Mucosa of stomach (tissue), 1 donor: ENCODE data around the gene CLCN1.
"Not testable (repeated sequence)": the region's sequence is repeated elsewhere in the genome, so short reads cannot be mapped to it uniquely, and the experiment has no call there.

Source experiments
- H3K27me3 ChIP-seq: one replicate; pipeline ENCODE4 v1.7.0; 2013; ENCODE audit warnings: mild to moderate bottlenecking, low read length; ENCODE audit not compliant: control insufficient read depth, insufficient read depth
- H3K36me3 ChIP-seq: one replicate; pipeline ENCODE4 v1.7.0; 2013; ENCODE audit warnings: low read length; ENCODE audit not compliant: control insufficient read depth, insufficient read depth
- H3K4me1 ChIP-seq: one replicate; pipeline ENCODE4 v1.7.0; 2013; ENCODE audit warnings: mild to moderate bottlenecking, low read length; ENCODE audit not compliant: control insufficient read depth, insufficient read depth
- H3K4me3 ChIP-seq: one replicate; pipeline ENCODE4 v1.7.0; 2013; ENCODE audit warnings: low read length
- H3K9ac ChIP-seq: one replicate; pipeline ENCODE4 v1.7.0; 2013; ENCODE audit warnings: mild to moderate bottlenecking, low read length, moderate library complexity
- H3K9me3 ChIP-seq: one replicate; pipeline ENCODE4 v1.7.0; 2013; ENCODE audit warnings: mild to moderate bottlenecking, low read length, moderate library complexity; ENCODE audit not compliant: control insufficient read depth
- donor health status: Pancreatic carcinoma.

The CLCN1 gene

DNA sequence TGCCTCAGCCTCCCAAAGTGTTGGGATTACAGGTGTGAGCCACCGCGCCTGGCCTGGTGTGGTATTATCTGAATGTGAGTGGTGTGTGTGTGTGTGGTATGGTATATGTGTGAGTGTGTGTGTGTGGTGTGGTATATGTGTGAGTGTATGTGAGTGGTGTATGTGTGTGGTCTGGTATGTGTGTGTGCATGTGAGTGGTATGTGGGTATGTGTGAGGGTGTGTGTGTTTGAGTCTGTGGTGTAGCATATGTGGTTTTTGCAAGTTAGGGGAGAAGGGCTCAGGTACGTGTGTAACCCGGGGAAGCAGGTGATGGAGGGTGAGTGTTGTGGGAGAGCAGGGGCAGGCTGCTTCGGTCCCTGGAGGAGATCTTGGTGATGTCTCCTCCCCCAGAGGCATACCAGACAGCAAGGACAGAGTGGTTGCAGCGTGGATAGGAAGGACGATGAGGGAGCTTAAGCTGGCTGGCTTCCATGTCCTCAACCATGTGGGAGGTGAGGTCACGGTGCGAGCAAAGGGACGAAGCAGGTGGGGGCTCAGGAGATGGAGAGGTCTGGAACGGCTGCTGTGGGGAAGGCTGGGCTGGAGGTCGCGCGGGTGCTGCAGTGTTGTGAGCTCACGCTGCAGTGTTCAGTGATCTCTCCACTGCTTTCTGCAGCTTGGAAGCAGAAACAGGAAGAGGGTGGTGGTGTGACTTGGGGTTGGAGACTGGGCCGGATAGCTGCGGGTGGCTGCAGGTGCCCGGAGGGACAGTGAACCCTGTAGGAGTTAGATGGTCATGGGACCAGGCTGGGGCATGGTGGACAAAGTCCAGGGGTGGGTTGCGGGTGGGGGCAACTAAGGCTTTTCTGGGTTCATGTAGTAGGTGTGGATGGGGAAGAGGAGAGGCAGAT is 70.2 kb downstream of the CLCN1 start:
- Histone ChIP-seq H3K36me3 (peaks cover under 1% of the 10 kb centered on the region), H3K9ac (no peak overlapping the region), H3K9me3 (no peaks in the 10 kb centered on the region), H3K4me1 (peaks cover 20% of the 10 kb centered on the region), H3K27me3 (no peaks in the 10 kb centered on the region), H3K4me3 (no peak overlapping the region)

DNA sequence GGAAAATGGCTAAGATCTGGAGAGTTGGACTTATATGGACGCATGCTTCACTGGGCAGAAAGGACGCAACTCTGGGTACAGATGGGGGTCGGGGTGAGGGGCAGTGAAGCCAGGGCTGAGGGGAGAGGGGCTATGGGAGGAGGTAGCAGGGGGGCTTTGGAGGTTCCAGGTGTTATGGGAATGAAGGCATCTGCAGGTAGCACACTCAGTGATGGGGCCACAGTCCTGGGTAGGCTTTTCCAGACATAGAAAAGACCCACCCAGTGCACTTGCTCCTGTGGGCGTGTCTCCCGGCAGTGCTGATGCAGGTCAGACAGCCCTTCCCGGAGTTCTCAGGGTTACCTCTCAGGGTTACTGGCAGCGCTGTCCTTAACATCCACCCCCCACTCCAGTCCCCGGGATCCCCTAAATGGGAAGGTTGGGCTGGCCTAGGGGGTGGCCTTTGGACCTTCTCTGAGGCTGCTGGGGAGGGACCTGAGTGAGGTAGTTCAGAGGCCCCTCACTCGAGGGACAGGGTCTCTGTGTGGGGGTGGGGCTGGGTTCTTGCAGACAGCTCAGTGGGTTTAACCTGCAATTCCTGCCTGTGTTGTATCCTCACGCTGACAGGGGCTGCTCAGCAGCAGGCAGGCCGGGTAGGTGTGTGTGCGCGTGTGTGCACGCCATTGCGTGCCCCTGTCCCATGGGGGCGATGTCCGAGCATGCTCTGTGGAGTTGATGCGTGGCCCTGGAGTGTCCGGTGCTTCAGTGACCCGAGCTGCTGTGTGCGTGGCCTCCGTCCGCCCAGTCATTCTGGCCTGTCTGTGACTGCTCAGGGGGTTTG is 71.5 kb downstream of the CLCN1 start:
- peaks cover 29% of the 10 kb centered on the region for H3K4me1 ChIP-seq
- peaks cover 8% of the 10 kb centered on the region for H3K36me3 ChIP-seq

DNA sequence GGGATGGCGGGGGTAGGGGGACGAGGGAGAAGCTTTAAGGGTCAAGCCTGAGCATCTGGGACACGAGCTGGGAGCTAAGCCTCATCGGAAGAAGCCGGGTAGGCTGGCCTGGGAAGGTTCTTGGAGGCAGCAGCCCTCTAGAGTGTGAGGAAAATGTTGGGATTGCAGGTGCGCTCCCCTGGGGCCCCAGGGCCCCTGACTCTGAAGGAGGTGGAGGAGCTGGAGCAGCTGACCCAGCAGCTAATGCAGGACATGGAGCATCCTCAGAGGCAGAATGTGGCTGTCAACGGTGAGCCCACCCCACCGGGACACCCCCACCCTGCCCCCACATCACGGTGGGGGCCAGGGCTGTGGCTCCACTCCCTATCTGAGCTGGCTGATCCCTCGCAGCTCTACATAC is 72.1 kb downstream of the CLCN1 start:
- H3K4me3 ChIP-seq: no peak overlapping the region
- peaks cover 24% of the 10 kb centered on the region for H3K4me1 ChIP-seq
- no peaks in the 10 kb centered on the region for H3K27me3 ChIP-seq
- no peaks in the 10 kb centered on the region for H3K9me3 ChIP-seq
- H3K36me3 ChIP-seq: peaks cover 8% of the 10 kb centered on the region
- no peak overlapping the region for H3K9ac ChIP-seq

More for the DNA sequence above, 71.5 kb downstream of the CLCN1 start:
- Histone ChIP-seq H3K27me3 (no peaks in the 10 kb centered on the region), H3K9ac (no peak overlapping the region), H3K9me3 (no peaks in the 10 kb centered on the region), H3K4me3 (no peak overlapping the region)

DNA sequence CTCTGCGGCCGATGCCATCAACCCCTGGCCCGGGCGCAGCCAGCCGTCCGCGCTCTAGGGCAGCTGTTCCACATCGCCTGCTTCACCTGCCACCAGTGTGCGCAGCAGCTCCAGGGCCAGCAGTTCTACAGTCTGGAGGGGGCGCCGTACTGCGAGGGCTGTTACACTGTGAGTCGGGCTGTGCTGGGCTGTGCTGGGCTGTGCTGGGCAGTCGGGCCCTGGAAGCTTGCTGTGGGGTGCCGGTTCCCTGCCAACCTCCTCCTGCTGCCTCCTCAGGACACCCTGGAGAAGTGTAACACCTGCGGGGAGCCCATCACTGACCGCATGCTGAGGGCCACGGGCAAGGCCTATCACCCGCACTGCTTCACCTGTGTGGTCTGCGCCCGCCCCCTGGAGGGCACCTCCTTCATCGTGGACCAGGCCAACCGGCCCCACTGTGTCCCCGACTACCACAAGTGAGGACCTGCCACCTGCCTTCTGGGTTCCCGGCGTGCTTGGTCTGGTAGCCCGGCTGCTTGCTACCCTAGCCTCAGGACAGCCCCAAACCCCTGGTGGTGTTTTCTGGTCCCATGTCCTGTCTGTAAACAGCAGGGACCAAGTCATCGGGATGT is 72.7 kb downstream of the CLCN1 start:
- Histone ChIP-seq H3K9me3 (no peaks in the 10 kb centered on the region), H3K27me3 (no peaks in the 10 kb centered on the region), H3K4me3 (no peak overlapping the region), H3K4me1 (peaks cover 24% of the 10 kb centered on the region), H3K9ac (no peak overlapping the region), H3K36me3 (peaks cover 8% of the 10 kb centered on the region)

DNA sequence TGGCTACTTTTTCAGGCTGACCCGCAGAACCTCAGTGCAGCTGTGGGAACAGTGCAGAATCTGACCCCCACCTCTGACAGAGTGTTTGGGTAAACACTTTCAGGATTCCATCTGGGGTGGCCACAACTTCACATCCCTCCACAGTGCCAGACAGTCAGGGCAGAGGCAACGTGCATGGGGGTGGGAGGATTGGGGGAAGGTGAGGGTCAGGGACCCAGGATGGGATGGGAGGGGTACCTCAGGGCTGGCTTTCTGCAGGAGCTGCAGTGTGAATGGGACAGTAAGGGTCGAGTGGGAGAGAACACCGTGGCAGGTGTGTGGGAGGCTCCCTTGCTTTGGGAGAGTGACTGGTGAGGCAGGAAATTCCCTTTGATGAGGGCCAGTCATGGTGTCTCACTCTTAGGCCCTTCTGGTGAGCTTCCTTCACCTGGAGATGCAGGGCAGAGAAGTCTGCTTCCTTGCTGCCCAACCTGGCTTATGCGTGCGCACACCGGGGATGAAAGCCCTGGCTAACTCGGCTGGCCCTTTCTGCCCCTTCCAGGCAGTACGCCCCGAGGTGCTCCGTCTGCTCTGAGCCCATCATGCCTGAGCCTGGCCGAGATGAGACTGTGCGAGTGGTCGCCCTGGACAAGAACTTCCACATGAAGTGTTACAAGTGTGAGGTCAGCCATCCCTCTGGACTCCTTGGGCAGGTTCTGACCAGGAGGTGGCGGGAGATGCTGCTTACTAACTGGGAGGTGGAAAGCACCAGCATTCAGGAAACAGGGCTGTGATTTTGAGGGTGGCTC is 73.6 kb downstream of the CLCN1 start:
- Histone ChIP-seq H3K9ac (no peak overlapping the region), H3K4me1 (peaks cover 24% of the 10 kb centered on the region), H3K9me3 (no peaks in the 10 kb centered on the region), H3K36me3 (peaks cover 8% of the 10 kb centered on the region), H3K27me3 (no peaks in the 10 kb centered on the region), H3K4me3 (no peak overlapping the region)

DNA sequence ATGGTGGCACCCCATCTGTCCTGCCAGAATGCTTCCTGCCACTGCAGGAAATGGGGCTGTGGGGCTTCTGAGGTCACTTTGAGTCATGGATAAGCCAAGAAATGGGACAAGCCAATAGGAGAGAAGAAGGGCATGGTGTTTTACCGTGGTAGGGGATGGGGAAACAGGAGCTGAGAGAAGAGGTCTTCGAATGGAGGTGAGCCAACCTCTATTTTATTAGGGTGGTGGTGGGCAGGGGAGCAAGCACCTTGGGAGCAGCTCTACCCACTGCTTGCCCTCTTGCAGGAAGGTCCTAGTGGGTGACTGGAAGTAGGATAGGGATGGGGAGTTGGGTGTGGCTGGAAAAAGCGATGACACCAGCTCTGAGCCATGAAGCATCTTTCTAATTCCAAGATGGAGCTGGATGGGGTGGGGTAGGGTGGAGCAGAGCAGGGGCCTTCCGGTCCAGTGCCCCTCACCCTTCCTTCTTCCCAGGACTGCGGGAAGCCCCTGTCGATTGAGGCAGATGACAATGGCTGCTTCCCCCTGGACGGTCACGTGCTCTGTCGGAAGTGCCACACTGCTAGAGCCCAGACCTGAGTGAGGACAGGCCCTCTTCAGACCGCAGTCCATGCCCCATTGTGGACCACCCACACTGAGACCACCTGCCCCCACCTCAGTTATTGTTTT is 74.3 kb downstream of the CLCN1 start:
- Histone ChIP-seq H3K4me3 (no peak overlapping the region), H3K27me3 (no peaks in the 10 kb centered on the region), H3K9me3 (no peaks in the 10 kb centered on the region), H3K9ac (no peak overlapping the region), H3K36me3 (peaks cover 8% of the 10 kb centered on the region), H3K4me1 (peaks cover 28% of the 10 kb centered on the region)

DNA sequence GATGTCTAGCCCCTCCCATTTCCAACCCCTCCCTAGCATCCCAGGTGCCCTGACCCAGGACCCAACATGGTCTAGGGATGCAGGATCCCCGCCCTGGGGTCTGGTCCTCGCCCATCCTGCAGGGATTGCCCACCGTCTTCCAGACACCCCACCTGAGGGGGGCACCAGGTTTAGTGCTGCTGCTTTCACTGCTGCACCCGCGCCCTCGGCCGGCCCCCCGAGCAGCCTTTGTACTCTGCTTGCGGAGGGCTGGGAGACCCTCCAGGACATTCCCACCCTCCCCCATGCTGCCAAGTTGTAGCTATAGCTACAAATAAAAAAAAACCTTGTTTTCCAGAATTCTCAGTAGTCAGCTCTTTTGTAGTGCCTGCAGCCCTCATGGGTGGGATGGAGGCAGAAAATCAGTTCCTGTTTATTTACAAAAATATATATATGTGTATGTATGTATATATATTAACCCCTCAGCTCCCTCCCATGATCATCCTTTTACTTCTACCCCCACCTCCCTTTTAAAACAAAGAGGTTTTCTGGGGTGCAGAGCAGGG is 74.9 kb downstream of the CLCN1 start:
- Histone ChIP-seq H3K27me3 (no peaks in the 10 kb centered on the region), H3K36me3 (peaks cover 8% of the 10 kb centered on the region), H3K4me1 (peaks cover 34% of the 10 kb centered on the region), H3K9ac (no peak overlapping the region), H3K9me3 (no peaks in the 10 kb centered on the region), H3K4me3 (no peak overlapping the region)

DNA sequence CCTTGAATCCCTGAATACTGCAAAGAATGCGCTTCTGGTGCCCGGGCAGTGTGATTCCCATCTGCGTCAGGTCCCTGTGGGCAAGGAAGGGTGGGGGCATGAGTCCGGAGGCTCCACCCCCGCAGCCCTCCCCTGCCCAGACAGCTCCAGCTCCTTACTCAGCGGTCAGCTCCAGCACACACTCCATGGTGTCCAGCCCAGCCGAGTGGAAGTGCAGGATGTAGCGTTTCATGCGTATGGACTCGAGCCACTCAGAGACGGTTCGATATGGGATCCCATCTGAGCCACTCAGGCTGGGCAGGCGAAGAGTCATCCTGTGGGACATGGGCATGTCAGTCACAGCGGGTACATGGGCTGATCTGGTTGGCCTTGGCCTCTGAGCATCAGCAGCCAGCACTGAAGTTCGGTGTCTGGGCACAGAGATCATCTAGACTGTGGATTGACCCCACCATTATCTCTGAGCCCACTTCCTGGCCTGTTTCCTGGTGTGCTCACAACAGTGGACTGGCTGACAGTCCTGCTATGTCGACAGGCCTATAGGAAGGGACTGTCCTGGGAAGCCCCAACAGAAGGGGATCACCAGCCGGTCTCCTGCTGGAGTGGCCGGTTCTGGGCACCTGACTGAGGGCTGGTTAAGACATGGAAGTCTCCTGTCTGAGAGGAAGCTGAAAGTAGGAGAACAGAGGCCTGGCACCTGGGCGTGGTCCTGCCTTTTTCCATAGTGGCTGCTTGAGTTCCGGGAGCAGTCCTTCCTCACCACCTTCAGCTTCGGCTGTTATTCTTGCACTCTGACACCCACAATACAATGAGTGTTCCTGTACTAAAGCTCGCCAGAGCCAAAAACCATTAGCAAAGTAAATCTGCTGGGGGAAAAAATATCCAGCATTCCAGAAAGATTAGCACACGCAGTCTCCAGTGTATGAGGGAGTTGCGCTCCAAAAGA is 75.8 kb downstream of the CLCN1 start:
- peaks cover 41% of the 10 kb centered on the region for H3K4me1 ChIP-seq
- H3K9ac ChIP-seq: peak overlapping the region; percentile 45
- peaks cover 8% of the 10 kb centered on the region for H3K36me3 ChIP-seq
- no peak overlapping the region for H3K4me3 ChIP-seq
- no peaks in the 10 kb centered on the region for H3K9me3 ChIP-seq
- no peaks in the 10 kb centered on the region for H3K27me3 ChIP-seq

DNA sequence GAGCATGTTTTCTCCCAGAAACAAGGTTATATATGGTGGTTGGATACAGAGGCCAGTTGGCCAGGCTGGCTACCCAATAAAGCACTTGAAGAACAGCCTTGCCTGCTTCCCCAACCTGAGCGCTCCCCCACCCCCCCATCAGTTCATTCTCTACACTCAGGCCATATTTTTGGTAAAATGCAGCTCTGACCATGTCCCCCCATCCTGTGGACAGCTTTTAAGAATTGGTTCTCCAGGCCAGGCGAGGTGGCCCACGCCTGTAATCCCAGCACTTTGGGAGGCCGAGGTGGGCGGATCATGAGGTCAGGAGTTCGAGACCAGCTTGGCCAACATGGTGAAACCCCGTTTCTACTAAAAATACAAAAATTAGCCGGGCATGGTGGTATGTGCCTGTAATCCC is 76.5 kb downstream of the CLCN1 start:
- not testable (repeated sequence) for H3K9ac ChIP-seq, H3K9me3 ChIP-seq, H3K36me3 ChIP-seq, H3K4me3 ChIP-seq, H3K27me3 ChIP-seq
- H3K4me1 ChIP-seq: peaks cover 38% of the 10 kb centered on the region

DNA sequence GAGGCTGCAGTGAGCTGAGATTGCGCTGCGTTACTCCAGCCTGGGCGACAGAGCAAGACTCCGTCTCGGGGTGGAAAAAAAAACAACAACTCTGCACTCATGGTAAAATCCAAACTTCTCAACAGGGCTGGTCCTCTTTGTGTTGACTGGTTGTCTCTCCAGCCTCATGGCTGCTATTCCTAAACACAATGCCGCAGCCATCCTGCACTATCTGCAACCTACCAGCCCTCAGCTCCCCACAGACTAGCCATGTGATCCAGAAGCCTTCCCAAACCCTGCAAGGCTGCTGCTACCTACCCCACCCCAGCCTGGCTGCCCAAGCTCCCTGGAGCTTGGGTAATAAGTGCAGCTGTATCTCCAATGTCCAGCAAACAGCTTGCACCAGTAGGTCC is 77.0 kb downstream of the CLCN1 start:
- Histone ChIP-seq H3K9ac (no peak overlapping the region), H3K27me3 (no peaks in the 10 kb centered on the region), H3K36me3 (peaks cover 8% of the 10 kb centered on the region), H3K4me3 (no peak overlapping the region), H3K9me3 (no peaks in the 10 kb centered on the region), H3K4me1 (peaks cover 38% of the 10 kb centered on the region)
